ENCODE results near the gene SOCS6. TPM values are rescaled to one million over a fixed set of nuclear protein-coding genes. Genes with fewer than 3 reads are reported as not detected.

Gene SOCS6
- total and polyA plus RNA-seq, 2 of the 13 experiments (the other 11 are each of a cell fraction or from before 2014, with no cell fraction given): 18.6 to 38.3 TPM

DNA sequence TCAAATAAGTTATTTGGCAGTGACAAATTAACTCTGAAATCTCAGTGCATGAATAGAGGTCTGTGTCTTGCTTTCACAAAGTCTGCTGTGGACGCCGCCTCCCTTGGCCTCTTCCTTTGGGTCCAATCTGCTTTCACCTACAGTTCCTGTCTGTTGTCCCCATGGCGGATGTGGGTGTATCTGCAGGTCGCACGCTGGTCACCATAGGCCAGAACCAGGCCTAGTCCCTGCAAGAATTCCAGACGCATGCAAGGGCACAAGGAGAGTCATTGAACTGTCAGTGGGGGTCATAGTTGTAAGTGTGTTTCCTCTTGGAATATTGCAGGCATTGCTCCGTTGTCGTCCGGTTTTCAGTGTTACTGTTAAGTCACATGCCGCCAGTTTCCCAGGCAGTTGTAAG, 7.4 kb downstream of the SOCS6 start (continued):
- TF ChIP-seq, protein P1, sequence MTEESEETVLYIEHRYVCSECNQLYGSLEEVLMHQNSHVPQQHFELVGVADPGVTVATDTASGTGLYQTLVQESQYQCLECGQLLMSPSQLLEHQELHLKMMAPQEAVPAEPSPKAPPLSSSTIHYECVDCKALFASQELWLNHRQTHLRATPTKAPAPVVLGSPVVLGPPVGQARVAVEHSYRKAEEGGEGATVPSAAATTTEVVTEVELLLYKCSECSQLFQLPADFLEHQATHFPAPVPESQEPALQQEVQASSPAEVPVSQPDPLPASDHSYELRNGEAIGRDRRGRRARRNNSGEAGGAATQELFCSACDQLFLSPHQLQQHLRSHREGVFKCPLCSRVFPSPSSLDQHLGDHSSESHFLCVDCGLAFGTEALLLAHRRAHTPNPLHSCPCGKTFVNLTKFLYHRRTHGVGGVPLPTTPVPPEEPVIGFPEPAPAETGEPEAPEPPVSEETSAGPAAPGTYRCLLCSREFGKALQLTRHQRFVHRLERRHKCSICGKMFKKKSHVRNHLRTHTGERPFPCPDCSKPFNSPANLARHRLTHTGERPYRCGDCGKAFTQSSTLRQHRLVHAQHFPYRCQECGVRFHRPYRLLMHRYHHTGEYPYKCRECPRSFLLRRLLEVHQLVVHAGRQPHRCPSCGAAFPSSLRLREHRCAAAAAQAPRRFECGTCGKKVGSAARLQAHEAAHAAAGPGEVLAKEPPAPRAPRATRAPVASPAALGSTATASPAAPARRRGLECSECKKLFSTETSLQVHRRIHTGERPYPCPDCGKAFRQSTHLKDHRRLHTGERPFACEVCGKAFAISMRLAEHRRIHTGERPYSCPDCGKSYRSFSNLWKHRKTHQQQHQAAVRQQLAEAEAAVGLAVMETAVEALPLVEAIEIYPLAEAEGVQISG (CRISPR knock-in tag; IDR thresholded peaks at IDR 0.05): peak; percentile 55; the same call in 1 of the 2 replicates
- TF ChIP-seq NR2F1 (CRISPR knock-in tag; IDR thresholded peaks at IDR 0.05) (0 out of 4 replicates have a peak, but pooled peaks of 1 of the 2 experiments have one; percentile 22), XRCC5 (optimal IDR thresholded peaks at IDR 0.05; ENCODE audit: low read length) (peak; percentile 59), PAWR (CRISPR knock-in tag; IDR thresholded peaks at IDR 0.05; ENCODE audit: borderline replicate concordance) (no peak), HDAC1 (CRISPR knock-in tag; IDR thresholded peaks at IDR 0.05) (peak; percentile 79), ATF7 (IDR thresholded peaks at IDR 0.05) (no peak), ATF7 (CRISPR knock-in tag; IDR thresholded peaks at IDR 0.05) (no peak), KAT2B (IDR thresholded peaks at IDR 0.05; ENCODE audit: borderline replicate concordance, low read depth, low read length) (no peak), ZFX (CRISPR knock-in tag; IDR thresholded peaks at IDR 0.05; ENCODE audit: low read depth) (peak; percentile 95), TEAD2 (CRISPR knock-in tag; IDR thresholded peaks at IDR 0.05) (no peak), ZSCAN12 (CRISPR knock-in tag; IDR thresholded peaks at IDR 0.05) (no peak), FOXP1 (IDR thresholded peaks at IDR 0.05) (no peak), FOXP1 (CRISPR knock-in tag; IDR thresholded peaks at IDR 0.05) (peak; percentile 63), NR2C2 (CRISPR knock-in tag; IDR thresholded peaks at IDR 0.05; ENCODE audit: borderline replicate concordance) (peak; percentile 51; the same call in 1 of the 2 replicates), ZNF224 (CRISPR knock-in tag; IDR thresholded peaks at IDR 0.05) (no peak), ZNF75D (CRISPR knock-in tag; IDR thresholded peaks at IDR 0.05; ENCODE audit: borderline replicate concordance) (no peak), POLR2G (IDR thresholded peaks at IDR 0.05; ENCODE audit: low read depth, low read length) (0 out of 2 replicates have a peak, but pooled peaks have one; percentile 36)
- TF ChIP-seq, protein P2, sequence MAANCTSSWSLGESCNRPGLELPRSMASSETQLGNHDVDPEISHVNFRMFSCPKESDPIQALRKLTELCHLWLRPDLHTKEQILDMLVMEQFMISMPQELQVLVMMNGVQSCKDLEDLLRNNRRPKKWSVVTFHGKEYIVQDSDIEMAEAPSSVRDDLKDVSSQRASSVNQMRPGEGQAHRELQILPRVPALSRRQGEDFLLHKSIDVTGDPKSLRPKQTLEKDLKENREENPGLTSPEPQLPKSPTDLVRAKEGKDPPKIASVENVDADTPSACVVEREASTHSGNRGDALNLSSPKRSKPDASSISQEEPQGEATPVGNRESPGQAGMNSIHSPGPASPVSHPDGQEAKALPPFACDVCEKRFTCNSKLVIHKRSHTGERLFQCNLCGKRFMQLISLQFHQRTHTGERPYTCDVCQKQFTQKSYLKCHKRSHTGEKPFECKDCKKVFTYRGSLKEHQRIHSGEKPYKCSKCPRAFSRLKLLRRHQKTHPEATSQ (CRISPR knock-in tag; IDR thresholded peaks at IDR 0.05; ENCODE audit: borderline replicate concordance): peak; percentile 54; the same call in 1 of the 2 replicates
- TF ChIP-seq, protein P3, sequence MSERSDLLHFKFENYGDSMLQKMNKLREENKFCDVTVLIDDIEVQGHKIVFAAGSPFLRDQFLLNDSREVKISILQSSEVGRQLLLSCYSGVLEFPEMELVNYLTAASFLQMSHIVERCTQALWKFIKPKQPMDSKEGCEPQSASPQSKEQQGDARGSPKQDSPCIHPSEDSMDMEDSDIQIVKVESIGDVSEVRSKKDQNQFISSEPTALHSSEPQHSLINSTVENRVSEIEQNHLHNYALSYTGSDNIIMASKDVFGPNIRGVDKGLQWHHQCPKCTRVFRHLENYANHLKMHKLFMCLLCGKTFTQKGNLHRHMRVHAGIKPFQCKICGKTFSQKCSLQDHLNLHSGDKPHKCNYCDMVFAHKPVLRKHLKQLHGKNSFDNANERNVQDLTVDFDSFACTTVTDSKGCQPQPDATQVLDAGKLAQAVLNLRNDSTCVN (CRISPR knock-in tag; IDR thresholded peaks at IDR 0.05; ENCODE audit: borderline replicate concordance): no peak
- TF ChIP-seq, protein P4, sequence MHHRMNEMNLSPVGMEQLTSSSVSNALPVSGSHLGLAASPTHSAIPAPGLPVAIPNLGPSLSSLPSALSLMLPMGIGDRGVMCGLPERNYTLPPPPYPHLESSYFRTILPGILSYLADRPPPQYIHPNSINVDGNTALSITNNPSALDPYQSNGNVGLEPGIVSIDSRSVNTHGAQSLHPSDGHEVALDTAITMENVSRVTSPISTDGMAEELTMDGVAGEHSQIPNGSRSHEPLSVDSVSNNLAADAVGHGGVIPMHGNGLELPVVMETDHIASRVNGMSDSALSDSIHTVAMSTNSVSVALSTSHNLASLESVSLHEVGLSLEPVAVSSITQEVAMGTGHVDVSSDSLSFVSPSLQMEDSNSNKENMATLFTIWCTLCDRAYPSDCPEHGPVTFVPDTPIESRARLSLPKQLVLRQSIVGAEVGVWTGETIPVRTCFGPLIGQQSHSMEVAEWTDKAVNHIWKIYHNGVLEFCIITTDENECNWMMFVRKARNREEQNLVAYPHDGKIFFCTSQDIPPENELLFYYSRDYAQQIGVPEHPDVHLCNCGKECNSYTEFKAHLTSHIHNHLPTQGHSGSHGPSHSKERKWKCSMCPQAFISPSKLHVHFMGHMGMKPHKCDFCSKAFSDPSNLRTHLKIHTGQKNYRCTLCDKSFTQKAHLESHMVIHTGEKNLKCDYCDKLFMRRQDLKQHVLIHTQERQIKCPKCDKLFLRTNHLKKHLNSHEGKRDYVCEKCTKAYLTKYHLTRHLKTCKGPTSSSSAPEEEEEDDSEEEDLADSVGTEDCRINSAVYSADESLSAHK (CRISPR knock-in tag; IDR thresholded peaks at IDR 0.05; ENCODE audit: borderline replicate concordance): no peak
- TF ChIP-seq, protein P5, sequence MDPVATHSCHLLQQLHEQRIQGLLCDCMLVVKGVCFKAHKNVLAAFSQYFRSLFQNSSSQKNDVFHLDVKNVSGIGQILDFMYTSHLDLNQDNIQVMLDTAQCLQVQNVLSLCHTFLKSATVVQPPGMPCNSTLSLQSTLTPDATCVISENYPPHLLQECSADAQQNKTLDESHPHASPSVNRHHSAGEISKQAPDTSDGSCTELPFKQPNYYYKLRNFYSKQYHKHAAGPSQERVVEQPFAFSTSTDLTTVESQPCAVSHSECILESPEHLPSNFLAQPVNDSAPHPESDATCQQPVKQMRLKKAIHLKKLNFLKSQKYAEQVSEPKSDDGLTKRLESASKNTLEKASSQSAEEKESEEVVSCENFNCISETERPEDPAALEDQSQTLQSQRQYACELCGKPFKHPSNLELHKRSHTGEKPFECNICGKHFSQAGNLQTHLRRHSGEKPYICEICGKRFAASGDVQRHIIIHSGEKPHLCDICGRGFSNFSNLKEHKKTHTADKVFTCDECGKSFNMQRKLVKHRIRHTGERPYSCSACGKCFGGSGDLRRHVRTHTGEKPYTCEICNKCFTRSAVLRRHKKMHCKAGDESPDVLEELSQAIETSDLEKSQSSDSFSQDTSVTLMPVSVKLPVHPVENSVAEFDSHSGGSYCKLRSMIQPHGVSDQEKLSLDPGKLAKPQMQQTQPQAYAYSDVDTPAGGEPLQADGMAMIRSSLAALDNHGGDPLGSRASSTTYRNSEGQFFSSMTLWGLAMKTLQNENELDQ (CRISPR knock-in tag; IDR thresholded peaks at IDR 0.05; ENCODE audit: borderline replicate concordance): no peak

All from HepG2 (cell line).